Measurements from ENCODE around the gene DDRGK1. TPM values are rescaled to one million over a fixed set of nuclear protein-coding genes. Genes with fewer than 3 reads are reported as not detected.

DDRGK1 gene
- total RNA-seq, 6 experiments from 2014 or later = 30.3 to 68.3 (median 31.5) TPM

DNA sequence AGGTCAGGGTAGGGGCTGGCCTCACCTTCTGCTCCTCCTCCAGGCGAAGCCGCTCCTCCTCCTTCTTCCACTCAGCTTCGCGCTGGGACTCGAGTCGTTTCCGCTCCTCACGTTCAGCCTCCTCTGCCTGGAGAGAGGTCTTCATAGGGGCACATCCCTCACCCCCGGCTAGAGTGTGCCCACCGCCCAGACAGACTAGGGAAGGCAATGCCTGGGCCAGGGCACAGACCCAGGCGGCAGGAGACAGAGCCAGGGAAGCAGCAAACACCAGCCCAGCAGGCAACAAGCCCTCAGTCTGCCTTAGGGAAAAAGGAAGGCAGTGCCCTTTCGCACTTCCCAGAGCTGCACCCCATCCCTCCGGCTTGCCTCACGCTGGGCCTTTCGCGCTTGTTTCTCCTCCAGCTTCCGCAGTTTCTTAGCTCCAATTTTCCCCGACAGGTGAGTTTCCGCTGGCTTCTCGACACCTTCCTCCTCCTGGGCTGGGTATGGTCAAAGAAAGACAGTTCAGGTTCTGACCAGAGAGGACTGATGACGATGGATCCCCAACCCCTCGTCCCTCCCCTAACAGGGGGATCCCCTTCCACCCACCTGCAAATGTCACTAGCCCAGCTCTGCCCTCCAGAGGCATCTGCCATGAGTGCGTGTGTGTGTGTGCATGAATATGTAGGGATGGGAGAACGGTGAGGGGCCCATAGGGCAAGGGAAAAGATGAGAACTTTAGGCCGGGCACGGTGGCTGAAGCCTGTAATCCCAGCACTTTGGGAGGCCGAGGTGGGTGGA lies 4.3 kb downstream of the DDRGK1 start:
- no peak overlapping the region for H3K27ac Mint-ChIP-seq
- TF ChIP-seq, protein P1, sequence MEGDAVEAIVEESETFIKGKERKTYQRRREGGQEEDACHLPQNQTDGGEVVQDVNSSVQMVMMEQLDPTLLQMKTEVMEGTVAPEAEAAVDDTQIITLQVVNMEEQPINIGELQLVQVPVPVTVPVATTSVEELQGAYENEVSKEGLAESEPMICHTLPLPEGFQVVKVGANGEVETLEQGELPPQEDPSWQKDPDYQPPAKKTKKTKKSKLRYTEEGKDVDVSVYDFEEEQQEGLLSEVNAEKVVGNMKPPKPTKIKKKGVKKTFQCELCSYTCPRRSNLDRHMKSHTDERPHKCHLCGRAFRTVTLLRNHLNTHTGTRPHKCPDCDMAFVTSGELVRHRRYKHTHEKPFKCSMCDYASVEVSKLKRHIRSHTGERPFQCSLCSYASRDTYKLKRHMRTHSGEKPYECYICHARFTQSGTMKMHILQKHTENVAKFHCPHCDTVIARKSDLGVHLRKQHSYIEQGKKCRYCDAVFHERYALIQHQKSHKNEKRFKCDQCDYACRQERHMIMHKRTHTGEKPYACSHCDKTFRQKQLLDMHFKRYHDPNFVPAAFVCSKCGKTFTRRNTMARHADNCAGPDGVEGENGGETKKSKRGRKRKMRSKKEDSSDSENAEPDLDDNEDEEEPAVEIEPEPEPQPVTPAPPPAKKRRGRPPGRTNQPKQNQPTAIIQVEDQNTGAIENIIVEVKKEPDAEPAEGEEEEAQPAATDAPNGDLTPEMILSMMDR (IDR thresholded peaks at IDR 0.05) = no peak
- no peaks in the 10 kb centered on the region for H3K9me3 Mint-ChIP-seq
- peaks cover 15% of the 10 kb centered on the region; the same call in 1 of the 2 replicates for H3K36me3 Mint-ChIP-seq (ENCODE audit: low read depth)
- no peak overlapping the region for H3K4me3 Mint-ChIP-seq
- H3K4me1 Mint-ChIP-seq (ENCODE audit: low read depth) = peaks cover 12% of the 10 kb centered on the region; the same call in 1 of the 2 replicates
- no peaks in the 10 kb centered on the region for H3K27me3 Mint-ChIP-seq (ENCODE audit: insufficient read depth)
- no peak for DNase-seq

DNA sequence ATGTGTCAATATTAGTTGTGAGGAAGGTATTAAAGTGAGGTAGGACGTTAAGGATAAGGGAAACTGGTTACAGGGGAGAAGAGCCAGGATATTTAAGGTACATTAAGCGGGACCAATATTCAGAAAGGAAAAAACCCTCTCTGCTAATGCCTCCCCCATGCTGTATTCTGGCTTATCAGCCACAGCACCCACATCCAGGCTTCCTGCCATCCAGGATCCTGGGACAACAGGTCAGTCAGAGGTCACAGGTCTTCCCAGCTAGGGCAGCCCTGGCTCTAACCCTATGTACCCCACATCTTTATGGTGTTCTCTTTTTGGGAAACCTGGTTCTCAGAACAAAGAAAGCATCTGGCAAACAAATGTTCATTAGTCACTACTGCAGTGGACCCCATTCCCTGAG lies 5.3 kb downstream of the DDRGK1 start:
- Mint-ChIP-seq H3K9me3 (no peaks in the 10 kb centered on the region), H3K4me3 (no peak overlapping the region), H3K27me3 (ENCODE audit: insufficient read depth) (no peaks in the 10 kb centered on the region), H3K36me3 (ENCODE audit: low read depth) (peaks cover 15% of the 10 kb centered on the region; the same call in 1 of the 2 replicates), H3K4me1 (ENCODE audit: low read depth) (peaks cover 6% of the 10 kb centered on the region; the same call in 1 of the 2 replicates), H3K27ac (no peak overlapping the region)
- TF ChIP-seq, protein P1 (IDR thresholded peaks at IDR 0.05) = no peak
- DNase-seq = no peak

DNA sequence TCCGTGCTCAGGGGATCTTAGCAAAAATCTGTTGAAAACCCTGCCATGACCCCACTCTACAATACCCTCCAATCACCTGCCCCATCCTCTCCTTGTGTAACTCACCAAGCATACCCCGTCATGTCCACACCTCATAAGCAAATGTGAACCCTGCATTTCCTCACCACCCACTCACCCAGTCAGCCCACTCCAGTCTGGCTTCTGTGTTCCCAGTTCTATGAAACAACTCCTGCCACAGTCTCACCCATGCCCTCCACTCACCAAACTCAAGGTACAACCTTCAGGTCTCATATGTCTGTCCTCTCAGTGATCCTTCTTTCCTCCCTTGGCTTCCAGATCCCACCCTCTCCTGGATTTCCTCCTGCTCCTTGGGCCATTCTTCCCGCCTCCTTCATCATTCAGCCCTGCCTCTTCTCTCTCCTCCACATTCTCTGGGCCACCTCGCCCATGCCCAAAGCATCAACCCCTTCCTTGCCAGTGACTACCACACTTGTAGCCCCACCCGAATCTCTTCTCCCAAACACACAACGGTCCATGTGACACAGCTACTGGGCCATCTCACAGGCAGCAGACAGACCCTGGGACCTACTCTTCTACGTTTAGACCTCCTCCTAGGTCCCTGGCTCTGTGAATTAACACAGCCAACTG lies 8.8 kb downstream of the DDRGK1 start:
- no peak overlapping the region for H3K4me3 Mint-ChIP-seq
- H3K9me3 Mint-ChIP-seq = no peaks in the 10 kb centered on the region
- H3K36me3 Mint-ChIP-seq (ENCODE audit: low read depth) = peaks cover 20% of the 10 kb centered on the region; the same call in 1 of the 2 replicates
- DNase-seq = no peak
- TF ChIP-seq, protein P1 (IDR thresholded peaks at IDR 0.05) = no peak
- no peaks in the 10 kb centered on the region for H3K27me3 Mint-ChIP-seq (ENCODE audit: insufficient read depth)
- no peak overlapping the region for H3K27ac Mint-ChIP-seq
- H3K4me1 Mint-ChIP-seq (ENCODE audit: low read depth) = no peaks in the 10 kb centered on the region

DNA sequence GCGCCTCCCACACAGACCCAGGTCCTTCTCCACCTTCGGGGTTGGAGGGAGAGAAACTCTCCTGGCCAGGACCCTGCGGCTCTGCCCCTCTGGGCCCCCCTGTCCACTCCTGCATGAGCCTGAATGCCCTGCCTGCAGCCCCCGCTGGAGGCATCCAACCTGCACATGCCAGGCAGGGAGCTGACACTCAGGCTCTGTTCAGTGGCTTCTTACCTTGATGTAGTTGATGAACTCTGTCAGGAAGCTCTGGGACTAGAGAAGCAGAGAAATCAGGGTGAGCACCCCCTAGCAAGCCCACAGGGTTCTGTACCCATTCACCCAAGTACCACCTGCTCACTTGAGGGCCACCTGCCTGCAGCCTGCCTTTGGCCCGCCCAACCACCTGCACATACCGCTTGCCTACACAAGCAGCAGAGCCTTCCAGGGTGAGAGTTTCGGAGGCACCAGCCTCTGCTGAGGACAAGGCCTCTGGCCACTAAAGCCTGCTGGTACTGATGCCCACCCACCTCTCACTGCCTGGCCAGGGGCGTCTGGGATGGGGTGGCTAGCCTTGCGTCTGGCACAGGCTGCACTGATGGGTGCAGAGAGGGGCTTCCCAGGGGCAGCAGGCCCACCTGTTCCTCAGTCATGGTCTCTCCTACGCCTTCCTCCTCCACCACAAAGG lies 9.7 kb downstream of the DDRGK1 start:
- no peaks in the 10 kb centered on the region for H3K4me1 Mint-ChIP-seq (ENCODE audit: low read depth)
- H3K4me3 Mint-ChIP-seq = no peak overlapping the region
- H3K27me3 Mint-ChIP-seq (ENCODE audit: insufficient read depth) = no peaks in the 10 kb centered on the region
- H3K9me3 Mint-ChIP-seq = no peaks in the 10 kb centered on the region
- no peak overlapping the region for H3K27ac Mint-ChIP-seq
- TF ChIP-seq, protein P1 (IDR thresholded peaks at IDR 0.05) = no peak
- no peak for DNase-seq
- peaks cover 14% of the 10 kb centered on the region; the same call in 1 of the 2 replicates for H3K36me3 Mint-ChIP-seq (ENCODE audit: low read depth)

DNA sequence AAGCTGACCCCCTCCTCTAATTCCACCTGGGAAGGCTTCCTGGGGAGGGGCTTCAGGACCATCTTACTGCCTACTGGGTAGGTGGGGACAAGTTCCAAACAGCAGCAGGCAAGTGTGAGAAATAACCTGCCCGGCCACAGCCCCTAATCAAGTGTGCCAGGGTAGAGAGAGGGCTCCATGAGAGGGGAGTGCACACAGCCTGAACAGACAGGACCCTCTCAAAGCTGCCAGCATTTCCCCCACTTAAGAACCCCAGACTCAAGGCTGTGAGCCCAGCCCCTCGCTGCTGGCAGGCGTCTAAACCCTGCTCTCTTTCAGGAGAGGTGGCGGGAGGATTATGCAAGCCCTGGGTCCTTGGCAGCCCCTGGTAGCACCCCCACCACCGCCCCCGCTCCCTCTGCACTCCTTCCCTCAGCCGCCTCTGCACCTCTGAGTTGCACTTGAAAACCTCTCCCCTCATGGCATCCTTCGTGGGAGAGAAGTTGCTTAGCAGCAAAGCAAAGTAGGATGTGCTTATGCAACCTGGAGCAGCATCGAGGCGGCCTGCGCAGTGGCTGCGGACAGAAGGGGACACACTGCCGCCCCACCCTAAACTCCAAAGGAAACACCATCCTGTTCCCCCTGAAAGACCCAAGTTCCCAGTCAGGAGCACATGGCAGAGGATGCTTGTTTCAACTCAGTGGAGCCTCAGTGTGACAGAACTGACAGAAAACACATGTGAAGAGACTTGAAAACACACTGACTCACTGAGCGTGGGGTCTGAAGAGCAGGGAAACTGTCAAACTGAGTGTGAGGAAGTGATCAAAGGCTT lies 10.5 kb downstream of the DDRGK1 start:
- H3K4me3 Mint-ChIP-seq = no peak overlapping the region
- H3K27ac Mint-ChIP-seq = no peak overlapping the region
- TF ChIP-seq, protein P1 (IDR thresholded peaks at IDR 0.05) = no peak
- H3K4me1 Mint-ChIP-seq (ENCODE audit: low read depth) = no peaks in the 10 kb centered on the region
- no peaks in the 10 kb centered on the region; the same call in 1 of the 2 replicates for H3K27me3 Mint-ChIP-seq (ENCODE audit: insufficient read depth)
- no peaks in the 10 kb centered on the region for H3K9me3 Mint-ChIP-seq
- H3K36me3 Mint-ChIP-seq (ENCODE audit: low read depth) = peaks cover 18% of the 10 kb centered on the region
- no peak for DNase-seq
